Colonic mucosa (tissue), 4 donors: ENCODE data around the gene ARAP2. TPM values are rescaled to one million over a fixed set of nuclear protein-coding genes. Genes with fewer than 3 reads are reported as not detected.

Source experiments
- DNase-seq: peaks from one replicate; pipeline ENCODE4 v3.0.0-alpha.2; 2020
- H3K27ac ChIP-seq: fragments of 200-600 bp; one replicate; pipeline ENCODE4 v1.8.0; 2021
- H3K27me3 ChIP-seq: fragments of 200-600 bp; one replicate; pipeline ENCODE4 v1.8.0; 2021
- H3K36me3 ChIP-seq: fragments of 200-600 bp; one replicate; pipeline ENCODE4 v1.8.0; 2021
- H3K4me1 ChIP-seq: fragments of 200-600 bp; one replicate; pipeline ENCODE4 v1.8.0; 2021; ENCODE audit warnings: mild to moderate bottlenecking
- H3K4me3 ChIP-seq: fragments of 200-600 bp; one replicate; pipeline ENCODE4 v1.8.0; 2021
- H3K9ac ChIP-seq, 2 donors: one replicate each; pipeline ENCODE4 v1.7.0; 2013; ENCODE audit warnings: control low read depth in 2 of 2, low read depth in 2 of 2, low read length in 2 of 2
- H3K9me3 ChIP-seq: fragments of 200-600 bp; one replicate; pipeline ENCODE4 v1.8.0; 2021
- CTCF ChIP-seq: fragments of 200-600 bp; IDR thresholded peaks from one replicate; pipeline ENCODE4 v1.8.0; 2022; ENCODE audit warnings: antibody characterized with exemption, mild to moderate bottlenecking
- intact Hi-C: fragments of 100-400 bp; cut with DNase I; formaldehyde crosslinking; loops from one replicate; pipeline ENCODE4 v1.14.1; 2022
- total RNA-seq, 2 donors: library from RNA; stranded (reverse); fragmentation: NEBNext Ultra II Directional in 1 of 2; extraction: Animal tissue kit (Norgen Biotek cat#: 25700) in 1 of 2; gene quantifications; one replicate each; pipeline ENCODE4 v1.2.1, GENCODE V29; 2021
- donor health status: healthy.
- donor health status: DM: no; HTN: no; CAD: no.
- donor health status: DM: no; HTN: no; CAD: no.

ARAP2 gene
- total RNA-seq, 2 donors from 2014 or later = 10.7 to 19.3 TPM

DNA sequence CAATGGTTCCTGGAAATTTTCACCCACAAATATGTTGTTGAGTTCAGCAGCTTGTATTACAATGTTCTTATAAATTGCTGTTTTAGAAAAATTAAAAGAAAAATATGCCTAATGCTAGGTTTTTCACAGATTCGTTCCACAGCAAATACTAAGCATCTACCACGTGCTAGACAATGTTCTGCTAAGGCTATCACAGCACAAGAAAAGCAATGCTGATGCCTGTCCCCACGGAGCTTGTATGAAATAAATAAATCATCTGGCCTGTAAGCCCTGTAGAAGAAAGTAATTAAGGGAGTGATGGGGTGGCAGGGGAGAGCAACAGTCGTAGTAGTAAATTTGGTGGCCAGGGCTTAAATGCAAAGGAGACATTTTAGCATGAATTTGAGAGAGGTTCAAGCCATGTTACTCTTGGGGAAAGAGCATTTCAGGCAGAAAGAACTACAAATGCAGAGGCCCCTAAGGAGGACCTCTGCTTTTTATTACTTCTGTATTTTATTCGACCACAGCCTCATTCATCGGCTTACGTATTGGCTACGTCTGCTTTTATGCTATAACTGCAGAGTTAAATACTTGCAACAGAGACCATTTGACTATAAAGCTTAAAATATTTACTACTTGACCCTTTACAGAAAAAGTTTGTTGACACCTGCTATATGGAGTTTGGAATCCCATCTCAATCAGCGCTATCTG is 36.3 kb downstream of the ARAP2 start:
- no peaks in the 10 kb centered on the region for H3K9me3 ChIP-seq
- no peaks in the 10 kb centered on the region for H3K36me3 ChIP-seq
- intact Hi-C loops = no loop called here
- no peak overlapping the region for H3K9ac ChIP-seq
- no peaks in the 10 kb centered on the region for H3K27me3 ChIP-seq
- TF ChIP-seq CTCF = no peak
- no peak overlapping the region for H3K27ac ChIP-seq
- no peak for DNase-seq
- no peak overlapping the region for H3K4me3 ChIP-seq
- H3K4me1 ChIP-seq = no peaks in the 10 kb centered on the region

- H3K27me3 ChIP-seq = no peaks in the 10 kb centered on the region
- H3K36me3 ChIP-seq = no peaks in the 10 kb centered on the region
- H3K4me3 ChIP-seq = no peak overlapping the region
- H3K9ac ChIP-seq = no peak overlapping the region
- no peaks in the 10 kb centered on the region for H3K4me1 ChIP-seq
- no peak for DNase-seq
- H3K27ac ChIP-seq = no peak overlapping the region
- no peak for TF ChIP-seq CTCF
- no peaks in the 10 kb centered on the region for H3K9me3 ChIP-seq
- intact Hi-C loops = no loop called here
These were observed 36.9 kb downstream of the ARAP2 start for GRCh38 chr4:36207367-36207766.

- Histone ChIP-seq H3K27ac (no peak overlapping the region), H3K4me1 (no peaks in the 10 kb centered on the region), H3K4me3 (no peak overlapping the region), H3K9ac (no peak overlapping the region), H3K36me3 (no peaks in the 10 kb centered on the region), H3K27me3 (no peaks in the 10 kb centered on the region), H3K9me3 (no peaks in the 10 kb centered on the region)
- intact Hi-C loops = no loop called here
- TF ChIP-seq CTCF = no peak
- no peak for DNase-seq
These were observed 37.6 kb downstream of the ARAP2 start for GRCh38 chr4:36206603-36207311.

- Histone ChIP-seq H3K27ac (no peak overlapping the region), H3K9me3 (no peaks in the 10 kb centered on the region), H3K9ac (no peak overlapping the region), H3K27me3 (no peaks in the 10 kb centered on the region), H3K36me3 (no peaks in the 10 kb centered on the region), H3K4me1 (no peaks in the 10 kb centered on the region), H3K4me3 (no peak overlapping the region)
- no peak for TF ChIP-seq CTCF
- intact Hi-C loops = no loop called here
- no peak for DNase-seq
These were observed 38.3 kb downstream of the ARAP2 start for GRCh38 chr4:36206012-36206411.

DNA sequence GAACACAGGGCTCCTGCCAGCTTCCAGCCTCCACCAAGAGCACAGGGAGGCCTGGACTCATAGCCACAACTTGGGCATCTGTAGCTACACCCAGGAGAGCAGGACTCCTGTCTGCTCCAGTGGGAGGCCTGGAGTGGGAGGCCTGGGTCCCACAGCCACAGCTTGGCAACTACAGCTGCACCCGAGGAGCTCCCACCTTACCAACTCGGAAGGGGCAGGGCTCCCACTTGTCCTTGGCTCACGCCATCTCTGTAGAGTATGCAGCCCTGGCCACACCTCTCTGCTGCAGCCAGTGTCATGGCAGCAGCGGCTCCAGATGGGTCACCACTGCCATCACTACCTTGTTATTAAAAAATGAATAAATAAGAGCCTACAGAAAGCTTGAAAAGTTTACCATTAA is 45.5 kb downstream of the ARAP2 start:
- no peak for TF ChIP-seq CTCF
- H3K36me3 ChIP-seq = no peaks in the 10 kb centered on the region
- no peak for DNase-seq
- no peak overlapping the region for H3K4me3 ChIP-seq
- H3K4me1 ChIP-seq = no peaks in the 10 kb centered on the region
- intact Hi-C loops = no loop called here
- no peaks in the 10 kb centered on the region for H3K27me3 ChIP-seq
- H3K27ac ChIP-seq = no peak overlapping the region
- no peak overlapping the region for H3K9ac ChIP-seq
- H3K9me3 ChIP-seq = no peaks in the 10 kb centered on the region
